ENCODE data around the gene KLF13. TPM values are rescaled to one million over a fixed set of nuclear protein-coding genes. Genes with fewer than 3 reads are reported as not detected.

KLF13 gene
- total RNA-seq, 1 donor: 13.8 TPM

DNA sequence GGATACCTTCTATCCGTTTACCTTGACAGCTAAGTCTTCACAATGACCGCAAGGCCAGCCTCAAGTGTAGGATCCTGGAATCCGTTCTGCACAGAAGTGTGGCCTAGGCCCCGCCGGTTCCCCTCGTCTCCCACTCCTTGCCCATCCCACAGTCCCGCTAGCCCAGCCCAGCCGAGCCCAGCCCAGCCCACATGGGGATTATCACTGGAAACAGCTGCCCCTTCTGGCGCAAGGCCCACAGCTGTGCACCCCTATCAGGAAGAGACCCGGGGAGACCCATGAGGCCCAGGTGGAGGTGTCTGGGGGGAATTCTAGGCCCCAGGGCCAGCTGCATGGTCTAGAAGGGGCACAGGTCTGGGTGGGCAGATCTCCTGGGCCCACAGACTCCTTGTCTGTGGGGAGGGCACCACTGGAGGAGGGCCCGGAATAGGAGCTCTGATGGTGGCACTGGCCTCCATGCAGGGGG is 27.9 kb upstream of the KLF13 start:
- TF ChIP-seq, protein P1, sequence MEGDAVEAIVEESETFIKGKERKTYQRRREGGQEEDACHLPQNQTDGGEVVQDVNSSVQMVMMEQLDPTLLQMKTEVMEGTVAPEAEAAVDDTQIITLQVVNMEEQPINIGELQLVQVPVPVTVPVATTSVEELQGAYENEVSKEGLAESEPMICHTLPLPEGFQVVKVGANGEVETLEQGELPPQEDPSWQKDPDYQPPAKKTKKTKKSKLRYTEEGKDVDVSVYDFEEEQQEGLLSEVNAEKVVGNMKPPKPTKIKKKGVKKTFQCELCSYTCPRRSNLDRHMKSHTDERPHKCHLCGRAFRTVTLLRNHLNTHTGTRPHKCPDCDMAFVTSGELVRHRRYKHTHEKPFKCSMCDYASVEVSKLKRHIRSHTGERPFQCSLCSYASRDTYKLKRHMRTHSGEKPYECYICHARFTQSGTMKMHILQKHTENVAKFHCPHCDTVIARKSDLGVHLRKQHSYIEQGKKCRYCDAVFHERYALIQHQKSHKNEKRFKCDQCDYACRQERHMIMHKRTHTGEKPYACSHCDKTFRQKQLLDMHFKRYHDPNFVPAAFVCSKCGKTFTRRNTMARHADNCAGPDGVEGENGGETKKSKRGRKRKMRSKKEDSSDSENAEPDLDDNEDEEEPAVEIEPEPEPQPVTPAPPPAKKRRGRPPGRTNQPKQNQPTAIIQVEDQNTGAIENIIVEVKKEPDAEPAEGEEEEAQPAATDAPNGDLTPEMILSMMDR (IDR thresholded peaks at IDR 0.05; ENCODE audit: insufficient read depth, low read depth, low read length): no peak
- H3K4me3 ChIP-seq (ENCODE audit: low read depth, low read length): no peak overlapping the region
- no peak for DNase-seq (ENCODE audit: low read depth)

DNA sequence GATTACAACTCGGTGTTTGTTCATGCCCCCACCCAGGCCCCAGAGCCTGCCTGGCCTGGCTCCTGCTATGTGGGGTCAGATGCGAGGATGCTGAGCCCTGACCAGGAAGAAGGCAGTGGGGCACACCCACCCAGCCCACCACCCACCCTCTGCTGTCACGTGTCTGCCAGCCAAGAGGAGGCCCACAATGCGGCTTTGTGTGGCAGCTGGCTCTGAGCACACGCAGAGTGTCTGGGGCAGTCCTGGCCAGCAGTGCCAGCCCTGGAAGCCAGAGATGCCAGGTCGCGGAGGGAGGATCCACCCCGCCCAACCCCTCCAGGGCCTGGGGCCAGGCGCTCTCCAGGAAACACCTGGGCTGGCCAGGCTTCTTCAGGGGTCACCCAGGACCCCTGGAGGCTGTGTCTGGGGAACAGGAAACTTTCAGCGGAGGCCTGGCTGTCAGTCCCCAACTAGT is 26.4 kb upstream of the KLF13 start:
- no peak for DNase-seq (ENCODE audit: low read depth)
- TF ChIP-seq, protein P1 (IDR thresholded peaks at IDR 0.05; ENCODE audit: insufficient read depth, low read depth, low read length): no peak

DNA sequence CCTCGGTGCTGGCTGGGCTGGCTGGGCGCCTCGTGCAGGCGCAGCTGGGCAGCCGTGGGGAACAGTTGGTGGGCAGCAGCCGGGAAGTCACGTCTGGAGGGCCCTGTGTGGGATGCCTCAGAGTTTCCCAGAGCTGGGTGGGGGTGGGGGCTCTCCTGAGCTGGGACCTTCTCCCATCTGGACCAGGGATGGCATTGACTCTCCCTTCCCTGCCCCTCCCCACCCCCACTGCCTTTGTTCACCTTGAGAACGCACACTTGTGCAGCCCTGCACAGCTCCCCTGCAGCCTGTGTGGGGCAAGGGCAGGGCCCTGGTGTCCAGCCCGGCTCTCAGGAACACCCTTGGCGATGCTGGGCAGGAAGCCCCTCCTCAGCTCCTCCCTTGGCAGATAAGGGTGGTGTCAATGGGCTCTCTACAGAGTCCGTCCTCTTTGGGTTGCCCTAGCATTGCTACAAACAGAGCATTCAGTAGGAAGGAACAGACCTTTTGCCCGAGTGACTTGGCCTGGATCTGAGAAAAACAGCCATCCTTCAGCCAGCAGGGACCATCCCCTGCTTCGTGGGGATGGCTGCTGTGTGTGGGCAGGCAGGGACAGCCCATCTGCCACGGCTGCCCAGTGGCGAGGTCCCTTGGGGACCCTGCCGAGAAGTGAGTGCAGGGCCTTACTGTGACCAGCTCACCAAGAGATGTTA is 25.5 kb upstream of the KLF13 start:
- TF ChIP-seq, protein P1 (IDR thresholded peaks at IDR 0.05; ENCODE audit: insufficient read depth, low read depth, low read length): no peak
- H3K4me3 ChIP-seq (ENCODE audit: low read depth, low read length): no peak overlapping the region
- DNase-seq (ENCODE audit: low read depth): no peak

More for the DNA sequence above, 26.4 kb upstream of the KLF13 start:
- no peak overlapping the region for H3K4me3 ChIP-seq (ENCODE audit: low read depth, low read length)

DNA sequence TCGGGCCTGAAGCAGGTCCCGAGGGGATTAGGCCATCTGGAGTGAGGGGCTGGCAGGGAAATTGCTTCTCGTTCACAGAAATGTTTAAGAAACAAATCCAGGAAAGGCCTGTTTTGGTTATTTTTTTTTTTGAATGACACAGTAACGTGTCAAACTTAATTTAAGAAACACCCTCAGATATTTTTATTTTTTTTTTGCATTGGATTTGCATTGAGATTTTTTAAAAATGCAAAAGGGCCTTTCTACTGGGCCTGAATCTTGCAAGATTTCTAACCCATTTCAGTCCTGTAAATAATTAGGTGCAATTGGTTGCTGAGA is 25.0 kb upstream of the KLF13 start:
- H3K4me3 ChIP-seq (ENCODE audit: low read depth, low read length): no peak overlapping the region
- TF ChIP-seq, protein P1 (IDR thresholded peaks at IDR 0.05; ENCODE audit: insufficient read depth, low read depth, low read length): no peak
- DNase-seq (ENCODE audit: low read depth): no peak

DNA sequence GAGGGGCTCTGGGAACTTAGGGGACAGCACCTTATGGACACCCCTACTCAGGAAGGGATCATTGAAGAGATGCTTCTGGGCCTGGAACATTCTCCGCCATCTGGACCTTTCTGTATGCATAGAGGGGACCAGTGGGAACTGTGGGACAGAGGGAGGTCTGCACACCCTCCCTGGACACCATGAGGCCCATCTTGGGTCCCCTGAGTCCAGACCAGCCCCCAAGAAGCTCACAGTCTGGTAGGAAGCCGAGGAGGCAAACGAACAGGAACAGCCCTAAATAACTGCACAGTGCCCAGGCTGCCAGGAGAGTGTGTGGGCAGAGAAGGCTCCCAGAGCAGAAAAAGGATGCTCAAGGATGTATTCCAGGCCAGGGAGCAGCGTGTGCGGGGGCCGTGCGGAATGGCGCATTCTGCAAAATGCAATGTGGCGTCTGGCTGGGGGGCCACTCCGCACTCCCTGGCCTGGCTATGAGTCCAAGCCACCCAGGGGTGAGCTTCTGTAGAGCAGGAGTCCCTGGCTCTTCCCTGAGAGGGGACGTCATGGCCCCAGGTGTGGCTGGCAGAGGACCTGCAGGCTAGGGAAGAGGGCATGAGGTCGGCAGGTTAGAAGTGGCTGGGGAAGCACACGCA is 24.5 kb upstream of the KLF13 start:
- no peak for DNase-seq (ENCODE audit: low read depth)
- TF ChIP-seq, protein P1 (IDR thresholded peaks at IDR 0.05; ENCODE audit: insufficient read depth, low read depth, low read length): no peak
- H3K4me3 ChIP-seq (ENCODE audit: low read depth, low read length): no peak overlapping the region

DNA sequence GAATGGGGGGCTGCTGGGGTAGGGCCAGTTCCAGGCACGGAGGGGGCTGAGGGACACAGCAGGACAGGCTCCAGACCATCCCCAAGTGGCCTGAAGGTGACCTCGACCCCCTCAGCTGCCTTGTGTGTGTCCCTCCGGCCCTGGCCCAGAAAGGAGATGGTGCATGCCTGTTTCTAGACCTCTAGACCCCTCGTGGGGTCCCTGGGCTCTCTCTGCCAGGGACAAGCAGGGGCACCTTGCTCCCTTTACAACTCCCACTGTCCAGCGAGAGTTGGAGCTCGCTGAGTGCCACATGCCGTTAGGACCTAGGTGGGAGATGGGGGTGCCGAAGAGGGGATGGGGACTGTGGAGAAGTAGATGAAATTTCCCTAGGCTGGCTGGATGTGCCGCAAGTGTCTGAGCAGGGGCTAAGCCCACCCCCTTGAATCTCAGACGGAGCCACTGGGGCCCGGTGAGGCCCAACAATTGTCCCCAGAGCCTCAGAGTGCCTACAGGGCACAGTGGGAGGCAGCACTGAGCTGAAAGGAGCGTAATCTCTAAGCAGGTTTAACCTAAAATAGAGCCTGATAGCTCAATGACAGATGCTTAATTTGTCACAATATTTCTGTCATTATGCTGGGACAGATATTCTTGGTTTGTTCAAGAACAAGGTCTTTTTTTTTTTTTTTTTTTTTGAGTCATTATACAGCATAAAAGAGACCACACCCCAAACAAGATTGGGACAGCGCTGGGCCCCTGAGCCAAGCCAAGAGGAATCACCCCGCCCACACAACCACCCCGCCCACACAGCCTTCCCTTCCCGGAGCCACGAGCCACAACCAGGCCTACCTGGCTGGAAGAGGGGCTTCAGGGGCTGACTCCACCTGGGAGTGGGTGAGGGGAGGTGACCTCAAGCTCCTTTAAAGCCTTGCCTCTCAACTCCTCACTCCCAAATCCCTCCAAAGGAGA is 23.6 kb upstream of the KLF13 start:
- peak; percentile 7 for DNase-seq (ENCODE audit: low read depth)
- TF ChIP-seq, protein P1 (IDR thresholded peaks at IDR 0.05; ENCODE audit: insufficient read depth, low read depth, low read length): no peak
- H3K4me3 ChIP-seq (ENCODE audit: low read depth, low read length): no peak overlapping the region
